GM19397 (cell line): ENCODE measurements around the gene ATOH1.
A peak's percentile ranks its signal among the peaks of the same experiment; 100 is the strongest.

Source experiments
- ATAC-seq: cut with Tn5 transposase; IDR thresholded peaks from one replicate; pipeline ENCODE4 v1.9.1; 2021; ENCODE audit warnings: mild to moderate bottlenecking, moderate library complexity; ENCODE audit not compliant: unreplicated experiment

The ATOH1 gene

DNA sequence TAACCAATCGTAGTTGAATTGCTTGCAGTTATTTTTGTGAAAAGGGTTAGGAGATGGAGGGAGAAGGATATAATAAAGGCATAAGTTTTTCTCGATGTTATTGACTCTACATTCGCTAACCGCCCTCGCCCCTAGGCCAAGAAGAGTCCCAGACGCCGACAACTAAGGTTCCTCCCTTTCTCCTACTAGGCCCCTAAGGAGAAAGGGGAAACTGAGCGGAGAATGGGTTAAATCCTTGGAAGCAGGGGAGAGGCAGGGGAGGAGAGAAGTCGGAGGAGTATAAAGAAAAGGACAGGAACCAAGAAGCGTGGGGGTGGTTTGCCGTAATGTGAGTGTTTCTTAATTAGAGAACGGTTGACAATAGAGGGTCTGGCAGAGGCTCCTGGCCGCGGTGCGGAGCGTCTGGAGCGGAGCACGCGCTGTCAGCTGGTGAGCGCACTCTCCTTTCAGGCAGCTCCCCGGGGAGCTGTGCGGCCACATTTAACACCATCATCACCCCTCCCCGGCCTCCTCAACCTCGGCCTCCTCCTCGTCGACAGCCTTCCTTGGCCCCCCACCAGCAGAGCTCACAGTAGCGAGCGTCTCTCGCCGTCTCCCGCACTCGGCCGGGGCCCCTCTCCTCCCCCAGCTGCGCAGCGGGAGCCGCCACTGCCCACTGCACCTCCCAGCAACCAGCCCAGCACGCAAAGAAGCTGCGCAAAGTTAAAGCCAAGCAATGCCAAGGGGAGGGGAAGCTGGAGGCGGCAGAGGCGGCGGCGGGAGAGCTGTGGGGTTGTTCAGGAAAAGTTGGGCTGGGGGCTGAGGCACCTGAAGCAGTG, 5.9 kb downstream of the ATOH1 start:
- no peak for ATAC-seq

DNA sequence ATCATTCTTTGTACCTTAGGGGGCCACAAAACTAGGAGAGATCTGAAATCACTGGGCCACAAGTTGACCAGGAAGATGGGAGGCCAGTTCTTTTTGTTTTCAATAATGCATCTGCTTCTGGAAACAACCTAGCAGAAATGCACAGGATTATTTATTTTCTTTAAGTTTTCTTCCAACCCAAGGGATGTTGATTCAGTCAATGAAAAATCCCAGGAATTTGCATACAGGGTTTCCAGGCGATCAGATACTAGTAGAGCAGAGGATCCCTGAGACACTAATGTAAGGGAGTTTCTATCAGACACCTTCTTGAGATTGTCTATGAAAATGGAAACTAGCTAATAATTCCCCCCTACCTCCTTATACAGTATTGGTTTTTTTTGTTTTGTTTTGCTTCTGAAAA, 7.4 kb downstream of the ATOH1 start:
- ATAC-seq = no peak

DNA sequence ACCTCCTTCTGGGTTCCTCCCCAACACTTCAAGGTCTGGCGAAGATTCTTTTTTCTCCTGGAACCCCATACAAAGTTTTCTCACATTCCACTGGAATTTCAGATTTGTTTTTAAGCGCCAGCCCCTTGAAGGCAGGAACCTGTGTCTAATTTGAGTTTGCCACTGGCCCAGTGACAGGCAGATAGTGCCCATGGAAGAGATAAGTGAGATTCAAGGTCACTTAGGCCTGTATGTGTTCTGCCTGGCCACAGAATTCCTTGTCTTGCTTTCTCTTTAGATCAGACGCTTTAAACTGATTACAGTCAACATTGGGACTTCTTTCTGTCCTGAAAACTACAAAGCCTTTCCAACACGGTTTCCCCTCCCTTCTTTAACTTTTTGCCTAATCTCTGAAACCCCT, 11.2 kb downstream of the ATOH1 start:
- ATAC-seq = no peak

DNA sequence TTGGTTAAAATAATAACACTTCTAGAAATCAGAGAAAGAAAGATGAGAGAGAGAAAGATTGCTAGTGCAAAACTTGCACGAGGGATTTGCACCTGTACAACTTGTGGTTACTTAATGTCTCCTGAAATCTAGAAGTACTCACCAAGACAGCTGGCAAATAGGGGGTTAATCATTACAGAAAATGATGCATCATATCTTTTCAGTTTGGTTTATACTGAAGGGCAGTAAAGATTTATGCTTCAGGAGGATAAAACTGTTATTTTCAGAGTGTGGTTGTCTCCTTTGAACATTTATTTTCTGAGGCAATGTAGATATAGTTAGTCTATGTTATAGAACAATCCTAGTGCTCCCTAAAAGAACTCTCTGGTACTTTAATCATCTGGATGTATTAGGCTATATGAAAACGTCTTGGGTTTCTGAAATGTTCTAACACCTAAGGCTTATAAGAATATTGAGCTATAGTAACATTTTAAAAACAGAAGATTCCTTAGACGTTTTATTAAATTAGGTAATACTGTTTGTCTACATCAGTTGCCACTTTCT, 13.3 kb downstream of the ATOH1 start:
- no peak for ATAC-seq

DNA sequence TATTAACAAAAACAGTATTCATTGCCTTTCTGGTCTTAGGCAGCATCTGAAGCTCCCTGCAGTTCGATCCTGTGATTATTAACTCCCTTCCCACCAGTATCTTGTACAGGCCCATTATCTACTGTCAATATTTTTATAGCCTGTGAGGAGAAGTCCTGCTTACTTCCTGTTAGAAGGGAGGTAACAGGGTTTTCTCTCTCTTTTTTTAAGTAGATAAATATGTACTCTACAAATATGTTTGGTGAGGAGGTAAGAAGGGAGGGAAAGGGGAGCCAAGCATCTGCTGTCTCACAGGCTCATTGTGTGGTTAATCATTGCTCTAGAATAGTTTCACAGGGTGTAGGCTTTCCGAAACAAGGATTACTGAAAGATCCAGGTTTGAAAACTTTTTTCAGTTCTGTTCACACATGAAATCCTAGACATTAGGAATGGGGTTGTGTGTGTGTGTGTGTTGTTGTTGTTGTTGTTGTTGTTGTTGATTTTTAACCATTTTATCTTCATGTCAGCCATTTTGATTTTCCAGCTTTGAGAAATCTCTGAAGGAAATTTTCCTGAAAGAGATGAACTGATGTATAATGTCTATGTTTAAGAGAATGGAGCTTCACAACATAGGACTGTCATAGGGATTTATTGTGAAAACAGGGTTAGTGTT, 14.2 kb downstream of the ATOH1 start:
- ATAC-seq = peak; percentile 62

DNA sequence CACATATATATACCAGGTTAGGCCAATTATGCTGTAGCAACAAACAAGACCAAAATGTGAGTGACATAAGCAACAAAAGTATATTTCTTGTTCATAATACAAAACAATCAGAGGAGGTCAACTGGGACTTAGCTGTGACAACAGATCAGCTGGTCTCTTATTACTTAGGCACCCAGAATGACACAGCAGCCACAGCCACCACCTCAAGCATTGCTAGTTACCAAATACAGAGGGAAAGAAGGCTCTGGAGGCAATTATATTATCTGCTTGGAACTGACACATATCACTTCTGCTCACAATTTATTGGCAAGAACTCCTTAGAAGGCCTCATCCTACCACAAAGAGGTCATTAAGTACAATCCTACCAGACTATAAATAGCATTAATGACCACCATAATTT, 15.2 kb downstream of the ATOH1 start:
- ATAC-seq = no peak

DNA sequence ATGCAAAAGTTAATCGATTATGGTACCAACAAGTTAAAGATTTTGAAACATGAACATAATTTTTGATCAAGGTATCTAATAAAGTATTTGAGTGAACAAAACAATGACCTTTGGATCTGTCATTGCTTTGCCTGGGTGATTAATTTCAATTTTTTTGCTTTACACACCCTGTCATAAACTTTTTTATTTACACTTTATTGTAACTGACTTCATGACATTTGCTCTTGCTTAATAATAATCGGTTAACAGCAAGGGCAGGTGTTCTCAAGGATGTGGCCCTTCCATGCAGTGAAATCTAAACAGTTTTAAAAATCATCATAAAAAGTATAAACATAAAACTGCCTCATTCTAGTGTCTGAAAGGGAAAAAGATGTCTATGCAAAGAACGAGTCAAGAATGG, 24.1 kb downstream of the ATOH1 start:
- no peak for ATAC-seq

DNA sequence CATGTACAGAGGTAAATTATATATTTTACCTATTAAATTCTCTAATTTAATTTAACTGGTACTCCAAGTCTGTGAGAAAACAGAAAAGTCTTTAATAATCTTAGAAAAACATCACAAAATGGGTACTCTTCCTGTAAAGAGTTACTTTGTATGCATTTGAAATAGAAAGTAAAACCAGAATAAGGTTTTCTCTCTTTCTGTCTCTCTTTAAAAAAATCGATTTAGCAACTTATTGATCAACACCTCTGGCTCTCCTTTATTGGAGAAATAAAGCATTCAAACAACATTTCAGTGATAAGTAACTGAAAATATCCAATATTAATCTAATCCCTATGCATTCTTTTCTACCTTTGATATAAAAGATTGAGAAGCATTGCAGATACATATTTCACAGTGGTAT, 27.4 kb downstream of the ATOH1 start:
- ATAC-seq = no peak

DNA sequence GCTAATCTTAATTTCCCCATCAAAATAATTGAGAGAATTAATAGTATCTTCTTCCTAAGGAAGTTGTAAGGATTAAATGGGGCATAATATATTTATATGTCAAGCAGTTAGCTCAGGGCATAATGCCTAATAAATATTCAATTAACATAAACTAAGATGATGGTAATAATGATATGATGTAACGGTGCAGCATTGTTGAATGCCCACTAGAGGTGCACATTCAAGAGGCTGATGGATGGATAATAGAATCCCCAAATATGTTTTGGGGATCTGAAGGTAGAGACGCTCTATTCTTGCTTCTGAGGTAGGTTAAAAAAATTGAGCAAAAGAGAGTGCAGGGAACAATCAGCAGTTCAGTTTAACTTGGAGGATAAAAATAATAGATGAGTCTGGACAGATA, 37.1 kb downstream of the ATOH1 start:
- ATAC-seq = no peak

DNA sequence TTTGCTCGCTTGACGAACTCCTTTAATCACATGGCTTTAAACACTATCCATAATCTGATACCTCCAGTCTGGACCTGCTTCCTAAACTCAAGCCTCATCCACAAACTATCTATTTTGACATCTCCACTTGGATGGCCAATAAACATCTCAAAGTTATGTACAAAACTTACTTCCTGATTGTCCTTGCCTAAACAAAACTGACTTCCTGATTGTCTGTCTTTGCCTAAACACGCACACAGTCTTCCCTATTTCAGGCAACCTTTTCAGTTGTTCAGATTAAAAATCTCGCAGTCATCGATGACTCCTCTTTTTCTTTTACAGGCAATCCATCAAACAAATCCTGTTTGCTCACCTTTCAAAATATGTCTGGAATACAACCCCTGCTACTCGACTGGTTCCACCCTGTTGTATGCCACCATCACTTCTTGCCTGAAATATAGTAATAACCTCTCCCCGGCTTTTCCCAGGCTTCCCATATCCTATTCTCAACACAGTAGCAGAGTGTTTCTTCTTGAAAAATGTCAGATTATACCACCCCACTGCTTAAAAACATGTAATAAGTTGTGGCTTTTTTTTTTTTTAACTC, 39.0 kb downstream of the ATOH1 start:
- no peak for ATAC-seq

DNA sequence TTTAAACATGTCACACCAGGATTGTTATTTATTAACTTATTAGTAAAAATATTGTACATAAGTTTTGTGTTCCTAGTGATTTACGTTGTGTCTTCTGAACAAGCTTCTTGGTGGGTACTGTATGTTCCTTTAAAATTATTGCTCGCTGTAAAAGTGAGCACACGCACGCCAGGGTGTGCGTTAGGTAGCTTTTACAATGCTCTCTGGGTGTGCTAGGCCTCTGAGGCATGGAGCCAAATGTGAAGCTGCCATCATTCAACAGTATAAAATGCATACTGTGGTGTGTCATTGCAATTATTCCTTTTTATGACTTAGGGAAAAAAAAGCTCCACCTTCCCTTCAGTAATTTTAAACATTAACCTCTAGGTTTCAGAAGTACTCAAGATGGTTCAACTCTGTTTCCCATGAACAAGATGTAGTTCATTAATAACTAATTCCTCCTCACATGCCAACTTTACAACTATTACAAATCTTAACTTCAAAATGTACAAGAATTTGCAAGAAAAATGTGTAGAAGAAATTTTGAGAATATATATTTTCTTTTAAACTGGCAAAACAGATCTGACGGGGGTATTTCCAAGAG, 42.4 kb downstream of the ATOH1 start:
- ATAC-seq = no peak

DNA sequence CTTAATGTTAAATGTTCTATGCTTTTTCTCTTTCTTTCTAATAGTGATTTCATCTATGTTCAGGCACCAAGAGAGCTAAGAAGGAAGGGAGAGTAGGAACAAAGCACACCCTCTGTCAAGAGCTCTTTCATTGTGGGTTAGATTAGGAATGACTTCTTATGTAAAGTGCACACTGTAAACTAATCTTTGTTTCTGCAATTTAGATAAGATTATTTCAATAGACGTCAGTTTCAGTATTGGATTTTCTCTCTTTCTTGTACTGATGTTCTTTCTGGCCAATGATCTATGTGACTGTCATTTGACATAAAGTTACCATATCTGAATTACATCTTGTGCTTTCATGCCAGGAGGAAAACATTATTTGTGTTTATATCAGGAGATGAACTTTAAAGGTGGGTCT, 48.2 kb downstream of the ATOH1 start:
- no peak for ATAC-seq

DNA sequence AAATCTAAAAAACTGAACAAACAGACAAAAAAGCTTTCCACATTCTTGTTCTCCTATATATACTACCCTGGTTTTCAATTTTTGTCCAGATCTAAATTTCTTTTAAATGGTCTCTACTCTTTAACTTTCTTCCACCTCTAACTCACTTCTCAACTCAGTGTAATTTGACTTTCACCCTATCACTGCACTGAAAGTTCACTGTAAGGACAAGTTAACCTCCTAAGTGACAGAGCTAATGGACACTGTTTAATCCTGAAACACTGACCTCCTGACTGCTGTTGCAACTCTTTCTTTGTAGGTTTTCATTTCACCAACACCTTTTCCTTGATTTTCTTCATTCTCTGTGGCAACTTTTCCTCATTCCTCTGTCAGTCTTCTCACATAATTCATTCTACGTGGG, 50.0 kb downstream of the ATOH1 start:
- ATAC-seq = no peak

DNA sequence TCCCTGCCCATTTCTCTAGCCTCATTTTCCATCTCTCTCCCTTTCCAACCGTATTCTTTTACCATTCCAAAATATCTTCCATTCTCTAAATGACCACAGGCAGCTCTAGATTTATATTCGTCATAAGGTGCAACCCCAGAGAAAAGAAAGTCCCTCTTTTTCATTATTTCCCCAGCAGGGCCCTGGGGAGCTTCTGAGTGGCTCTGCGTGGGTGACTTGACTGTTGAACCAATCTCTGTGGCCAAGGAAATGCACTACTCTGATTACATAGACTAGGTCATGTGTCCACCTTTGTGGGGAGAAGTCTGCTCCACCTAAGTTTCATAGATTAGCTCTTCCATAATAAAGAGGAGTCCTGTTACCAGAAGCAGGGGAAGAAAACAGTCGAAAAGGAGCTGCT, 51.4 kb downstream of the ATOH1 start:
- ATAC-seq = peak; percentile 88
